ENCODE measurements around the gene FSHR.

- TF ChIP-seq CTCF (conservative IDR thresholded peaks at IDR 0.05): no peak
- no peak for TF ChIP-seq ZFX (IDR thresholded peaks at IDR 0.05)
Measured at GRCh38 chr2:48944956-48945355, 209.4 kb downstream of the FSHR start.
